ENCODE results near the gene IFNGR1.

GRCh38 chr6:137233911-137234863 lies 15.0 kb upstream of the IFNGR1 start:
- no peak for TF ChIP-seq CTCF (conservative IDR thresholded peaks at IDR 0.05)
- no peak for TF ChIP-seq EZH2 (IDR thresholded peaks at IDR 0.05; ENCODE audit: low read depth)

Data from PC-9 (cell line).